GM19099 (cell line): ENCODE measurements around the gene DOCK2.

ENCODE experiments used
- POLR2A ChIP-seq: IDR thresholded peaks from 3 replicates; pipeline ENCODE4 v1.6.1; 2011; ENCODE audit warnings: low read depth; ENCODE audit not compliant: insufficient read length; ENCODE audit errors: extremely low read depth

DOCK2 gene

DNA sequence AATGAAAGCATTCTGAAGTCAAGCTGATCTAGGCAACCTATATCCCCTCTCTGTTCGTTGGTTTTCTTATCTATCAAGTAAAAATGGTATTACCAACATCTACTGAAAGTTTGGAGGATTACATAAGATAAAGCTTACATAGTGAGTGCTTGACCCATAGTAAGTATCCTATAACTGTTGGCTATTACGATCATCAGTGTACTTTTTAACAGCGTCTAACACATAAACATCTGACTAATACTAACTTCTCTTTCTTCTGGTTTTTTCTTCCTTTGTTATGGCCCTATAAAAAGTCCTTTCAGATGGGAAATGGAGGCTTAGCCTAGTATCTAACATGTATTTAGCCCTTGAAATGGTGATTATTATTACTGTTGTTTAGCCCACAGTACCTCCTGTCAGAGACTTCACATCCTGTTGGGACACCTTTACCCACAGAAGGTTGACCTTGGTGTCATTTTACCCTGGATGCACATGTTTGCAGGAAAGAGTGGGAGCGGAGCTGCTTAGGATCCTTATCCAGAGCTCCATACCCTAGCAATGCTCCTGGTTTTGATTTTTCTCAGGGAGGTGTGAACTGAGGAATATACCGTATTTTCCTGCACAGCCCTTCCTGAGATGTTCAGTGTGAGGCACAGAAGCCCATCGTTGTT is 337.2 kb downstream of the DOCK2 start:
- TF ChIP-seq POLR2A: no peak

DNA sequence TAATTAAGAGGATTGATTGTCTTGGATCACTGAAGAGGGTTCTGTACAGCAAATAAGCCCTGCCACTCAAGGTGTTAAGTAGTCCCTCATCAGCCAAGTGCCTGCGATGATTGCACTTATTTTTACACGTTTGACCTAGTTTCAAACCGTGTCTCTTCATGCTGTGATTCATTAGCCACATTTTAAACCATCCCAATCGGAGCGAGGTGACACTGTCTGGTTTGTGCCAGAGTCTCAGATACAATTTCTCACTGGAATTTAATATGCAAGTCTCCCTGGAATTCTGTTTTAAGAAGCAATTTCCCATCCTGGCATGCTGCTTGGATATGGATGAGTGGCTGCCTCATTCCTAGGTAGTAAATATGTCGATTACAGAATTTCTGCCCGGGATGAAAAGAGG is 341.6 kb downstream of the DOCK2 start:
- TF ChIP-seq POLR2A: no peak

DNA sequence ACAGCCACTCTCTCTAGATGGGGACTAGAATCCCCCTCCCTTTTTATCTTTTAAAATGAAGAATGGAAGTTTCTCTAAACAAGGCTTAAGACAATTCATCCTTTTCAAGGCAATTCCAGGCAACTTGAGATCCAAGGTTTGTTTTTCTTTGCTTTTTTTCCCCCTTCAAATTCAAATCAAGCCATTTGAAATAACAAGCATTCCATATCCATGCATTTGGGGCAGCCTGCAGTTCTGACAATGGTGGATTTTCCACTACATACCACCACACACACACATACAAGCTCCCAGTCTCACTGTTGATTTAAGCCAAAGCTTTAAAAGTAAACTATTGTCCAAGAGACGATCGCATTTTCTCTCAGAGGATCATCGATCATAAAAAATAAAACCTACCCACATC is 342.8 kb downstream of the DOCK2 start:
- no peak for TF ChIP-seq POLR2A

DNA sequence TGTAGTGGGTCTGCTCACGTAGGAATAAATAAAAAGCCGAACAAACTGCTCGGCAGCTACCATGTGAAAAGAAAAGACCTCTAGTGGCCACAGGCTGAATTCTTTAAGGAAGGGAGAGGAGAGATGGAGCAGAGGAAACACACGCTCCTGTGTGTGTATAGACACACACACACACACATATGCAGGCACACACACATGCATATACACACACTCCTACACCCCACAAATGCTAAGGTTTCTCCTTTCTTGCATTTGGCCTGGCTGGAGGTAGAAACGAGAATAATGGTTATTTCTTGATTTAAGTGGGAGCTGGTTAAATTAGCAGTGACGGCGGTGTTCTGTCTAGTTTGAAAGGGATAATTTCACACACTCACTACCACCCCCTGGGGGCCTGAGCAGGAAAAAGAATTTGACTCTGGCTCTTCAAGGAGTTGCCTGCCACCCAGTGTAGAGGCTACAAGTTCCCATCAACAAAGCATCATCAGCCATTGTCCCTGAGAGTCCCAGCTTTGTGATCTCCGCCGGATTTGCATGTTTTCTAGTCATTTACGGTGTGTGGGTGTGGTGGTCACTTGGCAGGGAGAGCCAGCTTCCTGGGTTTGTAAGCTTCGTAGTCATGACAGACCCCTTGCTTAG is 343.5 kb downstream of the DOCK2 start, which contains the start of gene INSYN2B:
INSYN2B (minus strand) TSS at position 78 of the 636 bp plus-strand sequence. CDS start 96,597 bp downstream, outside the sequence.
- no peak for TF ChIP-seq POLR2A

DNA sequence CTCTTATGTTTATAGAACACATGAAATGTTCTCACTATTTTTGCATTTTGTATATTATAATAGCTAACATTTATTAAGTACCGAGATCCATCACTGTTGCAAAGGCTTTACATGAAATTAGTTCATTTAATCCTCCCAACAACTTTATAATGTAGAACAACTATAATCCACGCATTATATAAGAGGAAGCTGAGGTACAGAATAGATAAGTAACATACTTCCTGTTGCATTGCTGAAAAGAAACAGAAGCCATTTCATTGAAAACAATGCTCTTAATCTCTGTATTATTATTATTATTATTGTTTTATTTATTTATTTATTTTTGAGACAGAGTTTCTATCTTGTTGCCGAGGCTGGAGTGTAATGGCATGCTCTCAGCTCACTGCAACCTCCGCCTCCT is 351.1 kb downstream of the DOCK2 start:
- TF ChIP-seq POLR2A: no peak

DNA sequence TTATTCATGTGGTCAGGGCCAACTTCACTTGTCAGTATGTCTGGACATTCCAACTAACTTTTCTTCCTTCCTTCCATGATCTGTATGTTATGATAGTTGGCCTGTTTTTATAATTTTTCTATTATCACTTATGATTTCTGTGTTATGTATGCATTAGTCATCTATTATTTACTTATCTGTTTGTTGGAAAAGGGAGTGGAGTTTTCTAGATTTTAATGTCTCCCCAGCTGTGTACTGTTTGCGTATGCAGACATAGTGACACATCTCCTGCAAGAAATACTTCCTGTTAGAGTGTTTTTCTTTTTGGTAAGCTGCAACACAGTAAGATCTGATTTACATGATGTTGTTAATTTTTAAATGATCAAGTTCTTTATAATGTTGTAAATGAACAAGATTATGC is 351.9 kb downstream of the DOCK2 start:
- TF ChIP-seq POLR2A: no peak

DNA sequence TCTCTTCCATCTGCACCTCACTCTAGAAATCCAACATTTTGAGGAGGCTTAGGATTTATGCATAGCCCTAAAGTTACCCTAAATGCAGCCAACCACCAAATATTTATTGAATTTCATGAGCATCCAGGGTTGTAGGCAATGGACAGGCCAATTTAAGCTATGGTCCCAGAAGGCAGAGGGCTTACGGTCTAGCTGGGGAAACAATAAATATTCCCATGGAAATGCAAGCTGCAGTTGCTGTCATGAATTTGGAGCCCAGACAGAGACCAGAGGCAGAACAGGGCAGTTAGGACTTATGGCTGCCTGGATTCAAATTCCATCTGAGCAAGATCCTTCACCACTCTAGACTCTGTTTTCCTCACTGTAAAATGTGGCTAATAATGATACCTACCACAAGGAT is 352.3 kb downstream of the DOCK2 start:
- no peak for TF ChIP-seq POLR2A

DNA sequence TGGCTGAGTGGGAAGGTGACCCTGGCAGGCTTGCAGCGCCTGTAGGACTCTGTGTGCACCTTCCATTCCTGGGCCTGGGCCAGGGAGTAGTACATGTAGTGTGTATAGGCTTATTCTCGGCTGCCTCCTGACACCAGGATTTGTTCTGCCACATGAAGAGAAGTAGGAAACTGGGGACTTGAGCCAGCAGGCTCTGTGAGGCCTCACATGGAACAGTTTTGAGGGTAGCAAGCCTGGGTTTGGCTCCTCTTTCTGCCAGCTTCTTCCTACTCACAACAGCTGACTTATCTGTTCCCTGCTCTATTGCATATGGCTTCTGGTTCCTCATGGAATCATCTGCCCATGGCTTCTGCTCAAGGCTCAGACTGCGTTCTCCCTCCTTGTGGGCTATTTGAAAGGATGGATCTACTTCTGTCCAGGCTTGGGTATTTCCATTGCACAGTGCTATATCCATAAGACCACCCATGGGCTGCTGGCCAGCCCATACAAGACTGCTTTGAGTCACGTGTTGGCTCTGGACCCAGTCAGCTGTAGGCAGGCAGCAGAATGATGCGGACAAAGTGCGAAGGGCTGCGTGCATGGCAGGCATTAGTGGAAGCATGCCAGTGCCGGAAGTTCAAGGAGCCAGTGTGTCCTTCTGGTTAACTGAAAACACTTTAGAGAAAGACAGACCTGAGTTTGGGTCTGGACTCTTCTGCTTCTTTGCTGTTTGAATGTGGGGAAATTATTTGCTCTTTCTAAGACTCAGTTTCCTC is 354.2 kb downstream of the DOCK2 start:
- TF ChIP-seq POLR2A: no peak

DNA sequence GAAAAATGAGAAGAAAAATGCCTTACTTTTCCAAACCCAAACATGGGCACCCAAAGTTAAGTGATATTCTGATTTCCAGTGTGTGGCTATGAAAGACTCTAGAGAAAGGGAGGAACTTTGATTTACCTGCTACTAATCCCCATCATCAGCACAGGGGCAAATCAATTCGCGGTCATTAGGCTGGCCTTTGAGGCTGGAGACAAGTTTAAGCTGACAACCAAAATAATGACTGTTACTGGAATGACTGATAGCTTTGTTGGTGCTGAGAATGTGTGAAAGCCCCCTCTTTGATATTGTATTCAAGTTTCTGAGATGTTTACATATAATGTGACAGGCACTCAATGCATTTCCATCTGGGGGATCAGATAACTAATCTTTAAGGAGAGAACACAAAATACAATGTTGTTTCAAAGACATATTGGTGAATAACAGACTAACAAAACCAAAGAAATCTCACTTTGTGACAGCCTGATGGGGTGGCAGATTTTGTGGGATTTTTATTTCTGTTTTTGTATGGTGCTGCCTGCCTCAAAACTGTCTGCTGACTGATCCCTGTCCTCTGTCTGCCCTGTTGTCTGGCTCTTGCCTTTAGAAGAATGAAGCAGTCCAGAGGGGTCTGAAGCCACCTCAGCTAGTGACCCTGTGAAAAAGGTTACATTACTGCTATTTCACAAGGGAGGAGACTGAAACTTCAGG is 355.9 kb downstream of the DOCK2 start:
- TF ChIP-seq POLR2A: no peak

DNA sequence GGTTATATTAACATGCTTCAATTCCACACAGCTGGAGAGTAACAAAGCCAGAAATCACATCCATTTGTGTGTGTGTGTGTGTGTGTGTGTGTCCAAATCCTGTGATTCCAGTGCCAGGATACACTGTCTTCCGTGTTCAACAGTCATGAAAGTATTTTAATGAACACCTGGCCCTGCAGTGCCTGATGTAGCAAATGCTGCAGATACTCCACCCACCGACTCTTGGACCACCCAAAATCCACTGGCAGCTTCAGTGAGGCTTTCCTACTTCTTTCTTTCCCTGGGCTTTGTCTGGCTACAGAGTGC is 356.4 kb downstream of the DOCK2 start:
- TF ChIP-seq POLR2A: no peak

DNA sequence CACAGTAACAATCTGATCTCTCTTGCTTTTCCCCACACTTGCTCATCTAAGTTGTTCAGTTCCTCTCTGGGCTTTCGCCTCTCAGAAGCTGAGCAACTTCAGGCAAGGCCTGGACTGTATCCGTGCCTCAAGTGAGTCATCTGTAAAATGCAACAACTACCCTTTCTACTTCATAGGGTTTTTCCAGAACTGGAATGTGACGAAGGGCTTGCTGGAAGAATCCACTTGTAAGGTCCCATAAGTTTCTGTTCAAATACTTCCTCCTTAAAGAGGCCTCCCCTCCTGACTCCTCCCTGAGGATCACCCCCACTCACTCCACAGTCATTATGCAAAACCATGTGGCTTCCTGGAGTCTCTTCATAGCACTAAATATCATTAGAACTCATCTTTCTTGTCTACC is 360.7 kb downstream of the DOCK2 start:
- no peak for TF ChIP-seq POLR2A

DNA sequence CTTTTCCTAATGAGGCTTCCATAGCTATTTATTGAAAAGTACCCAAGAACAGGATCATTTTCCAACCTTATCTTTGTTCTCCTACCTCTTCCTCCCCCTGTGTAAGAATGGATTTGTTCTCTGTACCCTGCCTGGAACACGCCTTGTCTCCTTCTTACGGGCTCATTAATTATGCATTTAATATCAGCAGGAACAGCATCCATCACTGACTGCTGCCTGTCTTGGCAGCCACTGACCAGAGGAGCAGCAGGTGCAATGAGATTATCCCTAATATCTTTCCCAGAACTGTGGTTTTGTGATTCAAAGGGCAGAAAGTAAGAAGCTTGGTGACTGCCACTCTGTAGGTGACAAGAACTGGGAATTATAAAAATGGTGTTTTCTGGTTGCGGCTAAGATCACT is 362.5 kb downstream of the DOCK2 start:
- no peak for TF ChIP-seq POLR2A

DNA sequence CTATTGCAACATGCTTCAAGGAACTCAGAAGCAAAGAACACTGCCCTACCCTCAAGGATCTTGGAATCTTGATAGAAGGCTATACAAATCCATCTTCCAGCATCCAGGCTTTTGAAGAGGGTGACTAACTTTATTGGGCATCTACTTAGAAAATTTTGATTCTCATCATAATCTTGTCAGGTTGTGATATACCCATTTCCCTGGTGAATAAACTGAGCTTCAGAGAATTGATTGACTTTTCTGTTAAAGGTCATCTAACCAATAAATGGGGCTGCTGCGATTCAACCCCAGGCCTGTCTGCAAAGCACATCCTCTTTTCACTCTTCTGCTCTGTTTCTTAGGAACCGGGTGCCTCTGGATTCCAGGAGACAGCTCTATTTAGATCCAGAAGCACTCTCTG is 363.1 kb downstream of the DOCK2 start:
- no peak for TF ChIP-seq POLR2A

DNA sequence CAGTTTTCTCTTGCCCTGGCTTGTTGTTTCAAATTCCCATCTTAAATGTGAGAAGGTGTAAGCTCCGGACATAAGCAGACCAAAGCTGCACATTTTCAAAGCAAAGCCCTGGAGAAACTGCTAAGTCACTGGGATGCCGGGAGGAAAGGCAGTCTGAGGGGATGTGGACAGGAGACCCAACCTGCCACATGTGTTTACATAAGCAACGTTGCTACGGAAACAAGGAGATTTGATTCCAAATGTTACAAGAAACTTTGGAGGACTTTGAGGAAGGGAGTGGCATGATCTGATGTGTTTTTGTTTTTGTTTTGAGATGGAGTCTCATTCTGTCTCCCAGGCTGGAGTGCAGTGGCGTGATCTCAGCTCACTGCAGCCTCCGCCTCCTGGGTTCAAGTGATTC is 368.9 kb downstream of the DOCK2 start:
- no peak for TF ChIP-seq POLR2A

DNA sequence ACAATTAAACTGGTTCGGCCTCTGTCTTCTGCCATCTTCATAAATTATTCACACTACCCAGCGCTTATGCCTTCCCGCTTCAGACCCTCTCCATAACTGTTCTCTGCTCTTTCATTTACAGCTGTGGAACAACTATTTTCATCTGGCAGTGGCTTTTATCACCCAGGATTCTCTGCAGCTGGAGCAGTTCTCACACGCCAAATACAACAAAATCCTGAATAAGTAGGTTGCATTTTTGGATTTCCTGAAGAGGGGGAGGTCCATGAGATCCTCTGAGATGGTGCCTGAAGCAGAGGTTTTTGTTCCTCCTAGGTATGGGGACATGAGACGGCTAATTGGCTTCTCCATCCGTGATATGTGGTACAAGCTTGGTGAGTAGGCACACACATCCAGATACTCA is 371.3 kb downstream of the DOCK2 start:
- TF ChIP-seq POLR2A: no peak

DNA sequence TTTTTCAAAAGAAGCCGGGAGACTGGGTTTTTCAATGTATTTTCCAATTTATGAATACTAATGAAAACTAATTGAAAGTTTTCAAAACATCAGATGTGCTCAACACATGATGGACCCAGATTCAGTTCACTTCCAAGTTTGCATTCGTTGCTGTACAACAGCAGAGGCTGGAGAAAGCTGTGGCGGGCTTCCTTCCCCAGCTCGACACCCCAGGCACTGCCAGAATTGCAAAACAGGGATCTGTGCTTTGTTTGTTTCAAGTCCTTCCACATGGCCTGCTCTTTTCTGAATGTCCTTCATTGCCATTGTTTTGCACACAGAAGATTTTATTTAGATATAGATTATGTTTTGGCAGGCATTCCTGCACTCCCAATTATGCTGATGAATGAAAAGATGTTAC is 373.5 kb downstream of the DOCK2 start:
- no peak for TF ChIP-seq POLR2A
